SK-N-MC (cell line): ENCODE data around the gene FBXL14.

Experiments used
- EZH2 ChIP-seq: fragments of 200-600 bp; sonication (generic); IDR thresholded peaks from one replicate; pipeline ENCODE4 v1.6.1; 2017; ENCODE audit warnings: antibody characterized with exemption
- POLR2AphosphoS5 ChIP-seq: IDR thresholded peaks from 2 replicates; pipeline ENCODE4 v1.6.1; 2012; ENCODE audit warnings: mild to moderate bottlenecking, low read depth, low read length, borderline replicate concordance

GRCh38 chr12:1638203-1638602 is 43.8 kb upstream of the FBXL14 start:
- TF ChIP-seq EZH2 (no peak), POLR2AphosphoS5 (no peak)
